C4-2B (cell line): Measurements from ENCODE around the gene GGT6.

Source experiments
- ZFX ChIP-seq: fragments of 450-650 bp; IDR thresholded peaks from 2 replicates; pipeline ENCODE4 v1.6.1; 2017
- TF ChIP-seq, protein P1 (sequence below): fragments of 450-650 bp; conservative IDR thresholded peaks from 2 replicates; pipeline ENCODE4 v1.5.1; 2017; ENCODE audit warnings: mild to moderate bottlenecking

DNA sequence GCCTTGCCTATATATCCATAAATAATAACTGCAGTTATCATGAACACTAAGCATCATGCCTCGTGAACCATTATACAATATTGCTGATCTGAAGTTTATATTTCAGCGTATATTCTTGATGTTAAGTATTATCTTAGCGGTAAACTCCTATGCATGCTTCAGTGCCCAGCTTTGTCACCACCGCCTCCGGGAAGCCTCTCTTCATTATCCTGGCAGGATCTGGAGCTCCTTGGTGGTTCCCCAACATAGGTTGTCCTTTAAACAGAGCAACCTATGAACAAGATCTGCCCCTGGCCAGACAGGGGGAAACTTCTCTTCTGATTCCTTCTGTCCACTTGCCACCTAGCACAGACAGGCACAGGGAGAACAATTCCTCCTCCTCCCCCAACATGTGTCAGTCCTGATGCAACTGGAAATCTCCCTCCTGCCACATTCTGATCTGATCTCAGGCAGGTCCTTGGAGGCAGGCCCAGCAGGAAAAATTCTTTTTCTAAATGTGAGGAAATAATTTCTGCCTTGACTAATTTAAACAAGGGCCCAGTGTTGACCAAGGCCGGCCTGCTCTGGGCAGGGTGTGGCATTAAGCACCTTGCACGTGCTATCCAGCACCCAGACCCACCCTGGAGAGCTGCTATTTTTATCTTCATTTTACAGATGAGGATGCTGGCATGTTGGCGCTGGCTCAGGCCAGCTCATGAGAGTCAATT lies 39.3 kb downstream of the GGT6 start:
- TF ChIP-seq, protein P1, sequence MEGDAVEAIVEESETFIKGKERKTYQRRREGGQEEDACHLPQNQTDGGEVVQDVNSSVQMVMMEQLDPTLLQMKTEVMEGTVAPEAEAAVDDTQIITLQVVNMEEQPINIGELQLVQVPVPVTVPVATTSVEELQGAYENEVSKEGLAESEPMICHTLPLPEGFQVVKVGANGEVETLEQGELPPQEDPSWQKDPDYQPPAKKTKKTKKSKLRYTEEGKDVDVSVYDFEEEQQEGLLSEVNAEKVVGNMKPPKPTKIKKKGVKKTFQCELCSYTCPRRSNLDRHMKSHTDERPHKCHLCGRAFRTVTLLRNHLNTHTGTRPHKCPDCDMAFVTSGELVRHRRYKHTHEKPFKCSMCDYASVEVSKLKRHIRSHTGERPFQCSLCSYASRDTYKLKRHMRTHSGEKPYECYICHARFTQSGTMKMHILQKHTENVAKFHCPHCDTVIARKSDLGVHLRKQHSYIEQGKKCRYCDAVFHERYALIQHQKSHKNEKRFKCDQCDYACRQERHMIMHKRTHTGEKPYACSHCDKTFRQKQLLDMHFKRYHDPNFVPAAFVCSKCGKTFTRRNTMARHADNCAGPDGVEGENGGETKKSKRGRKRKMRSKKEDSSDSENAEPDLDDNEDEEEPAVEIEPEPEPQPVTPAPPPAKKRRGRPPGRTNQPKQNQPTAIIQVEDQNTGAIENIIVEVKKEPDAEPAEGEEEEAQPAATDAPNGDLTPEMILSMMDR, result no peak
- no peak for TF ChIP-seq ZFX
